Psoas muscle (tissue), 8 donors: ENCODE data around the gene CCDC12. TPM values are rescaled to one million over a fixed set of nuclear protein-coding genes. Genes with fewer than 3 reads are reported as not detected.

ENCODE experiments used
- ATAC-seq, 4 donors: fragments of 200-7000 bp; cut with Tn5 transposase; one replicate each; pipeline ENCODE4 v1.9.1; 2020; ENCODE audit warnings: moderate library complexity in 3 of 4, mild to moderate bottlenecking in 2 of 4
- DNase-seq, 2 donors: peaks; one replicate each; pipeline ENCODE4 v3.0.0-alpha.2; 2020
- H3K27ac ChIP-seq: fragments of 200-600 bp; one replicate; pipeline ENCODE4 v1.8.0; 2022
- H3K27me3 ChIP-seq, 3 donors: fragments of 200-600 bp in 1 of 3; one replicate each; pipeline versions ENCODE4 v1.6.1 to v1.8.0; 2013 to 2022; ENCODE audit warnings: low read length in 2 of 3, mild to moderate bottlenecking in 2 of 3, moderate library complexity in 1 of 3; ENCODE audit not compliant: insufficient read depth in 3 of 3
- H3K36me3 ChIP-seq, 2 donors: fragments of 200-600 bp in 1 of 2; one replicate each; pipeline versions ENCODE4 v1.6.1 to v1.8.0; 2013 to 2022; ENCODE audit warnings: low read depth in 1 of 2, mild to moderate bottlenecking in 1 of 2, moderate library complexity in 1 of 2; ENCODE audit not compliant: insufficient read depth in 1 of 2
- H3K4me1 ChIP-seq: fragments of 200-600 bp; one replicate; pipeline ENCODE4 v1.8.0; 2022
- H3K4me3 ChIP-seq: fragments of 200-600 bp; one replicate; pipeline ENCODE4 v1.8.0; 2022; ENCODE audit warnings: mild to moderate bottlenecking
- H3K9me3 ChIP-seq: fragments of 200-600 bp; one replicate; pipeline ENCODE4 v1.8.0; 2022
- WGBS, 3 donors: extraction: QIAGEN DNeasy Blood & Tissue Kit; methylation state at CpG; one replicate each; pipeline versions ENCODE4 v1.1.6 to v1.1.7; 2013; 5-methylcytosine and 5-hydroxymethylcytosine counted together
- intact Hi-C, 2 donors: fragments of 100-400 bp; cut with DNase I; formaldehyde crosslinking; loops; one replicate each; pipeline versions ENCODE4 v1.11.0 to v1.14.2; 2022
- polyA plus RNA-seq, 3 donors: library from polyadenylated mRNA; stranded (reverse); fragments of 200-250 nt; gene quantifications; one replicate each; pipeline ENCODE4 v1.2.3, GENCODE V29; 2013
- total RNA-seq, 4 donors: library from RNA; stranded (reverse); fragmentation: NEBNext Ultra II Directional in 2 of 4; extraction: Animal tissue kit (Norgen Biotek cat#: 25700) in 2 of 4; gene quantifications; one replicate each; pipeline versions ENCODE4 v1.2.1 to v1.2.4, GENCODE V29; 2021 to 2023
- TF ChIP-seq, protein P1 (sequence below): fragments of 200-600 bp; IDR thresholded peaks from one replicate; pipeline ENCODE4 v1.8.0; 2022; ENCODE audit warnings: antibody characterized with exemption
- donor health status: healthy with polysubstance abuse.
- donor health status: DM: no; HTN: no; CAD: no; lungs with moderate emphysema.
- donor health status: Bipolar disorder and iron deficiency.
- donor health status: healthy.
- donor health status: DM: yes; HTN: yes; CAD: no.
- donor health status: DM: no; HTN: no; CAD: no.
- donor health status: DM: no; HTN: no; CAD: no.
- donor health status: DM: yes; HTN: yes; CAD: no.

CCDC12 gene
- total and polyA plus RNA-seq, 7 donors = 25.1 to 69.8 (median 36.4) TPM

DNA sequence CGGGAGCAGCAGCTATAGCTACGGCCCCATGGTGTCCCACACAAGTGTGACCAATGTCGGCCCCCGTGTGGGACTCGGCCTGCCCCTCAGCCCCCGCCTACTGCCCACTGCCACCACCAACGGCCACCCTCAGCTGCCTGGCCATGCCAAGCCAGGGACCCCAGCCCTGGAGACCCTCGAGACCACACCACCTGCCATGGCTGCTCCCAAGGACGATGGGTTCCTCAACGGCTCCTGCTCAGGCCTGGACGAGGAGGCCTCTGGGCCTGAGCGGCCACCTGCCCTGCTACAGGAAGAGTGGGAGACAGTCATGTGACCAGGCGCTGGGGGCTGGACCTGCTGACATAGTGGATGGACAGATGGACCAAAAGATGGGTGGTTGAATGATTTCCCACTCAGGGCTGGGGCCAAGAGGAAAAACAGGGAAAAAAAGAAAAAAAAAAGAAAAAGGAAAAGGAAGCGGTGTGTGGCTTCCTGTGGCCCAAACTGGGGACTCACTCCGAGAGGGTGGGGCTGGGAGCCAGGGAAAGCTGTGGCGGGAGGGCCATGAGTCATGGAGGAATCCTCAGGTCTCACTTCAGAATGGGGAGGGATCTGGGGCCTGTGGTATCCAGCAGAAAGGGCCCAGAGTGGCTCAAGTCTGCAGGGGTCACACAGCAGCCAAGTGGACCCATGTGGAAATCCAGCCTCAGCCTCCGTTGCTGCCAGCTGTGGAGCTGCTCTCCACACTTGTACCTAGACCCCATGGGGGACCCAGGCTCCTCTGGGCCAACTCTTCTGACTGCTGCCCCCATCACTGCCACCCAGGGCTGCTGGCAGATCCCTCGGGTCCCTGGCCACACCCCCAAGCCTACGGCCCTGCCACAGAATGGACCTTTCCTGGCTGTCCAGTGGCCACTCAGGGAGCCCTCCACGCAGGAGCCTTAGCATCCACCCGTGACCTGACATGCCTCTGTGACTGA is 72.9 kb downstream of the CCDC12 start:
- no peak overlapping the region for H3K27ac ChIP-seq
- H3K27me3 ChIP-seq = no peaks in the 10 kb centered on the region
- TF ChIP-seq, protein P1, sequence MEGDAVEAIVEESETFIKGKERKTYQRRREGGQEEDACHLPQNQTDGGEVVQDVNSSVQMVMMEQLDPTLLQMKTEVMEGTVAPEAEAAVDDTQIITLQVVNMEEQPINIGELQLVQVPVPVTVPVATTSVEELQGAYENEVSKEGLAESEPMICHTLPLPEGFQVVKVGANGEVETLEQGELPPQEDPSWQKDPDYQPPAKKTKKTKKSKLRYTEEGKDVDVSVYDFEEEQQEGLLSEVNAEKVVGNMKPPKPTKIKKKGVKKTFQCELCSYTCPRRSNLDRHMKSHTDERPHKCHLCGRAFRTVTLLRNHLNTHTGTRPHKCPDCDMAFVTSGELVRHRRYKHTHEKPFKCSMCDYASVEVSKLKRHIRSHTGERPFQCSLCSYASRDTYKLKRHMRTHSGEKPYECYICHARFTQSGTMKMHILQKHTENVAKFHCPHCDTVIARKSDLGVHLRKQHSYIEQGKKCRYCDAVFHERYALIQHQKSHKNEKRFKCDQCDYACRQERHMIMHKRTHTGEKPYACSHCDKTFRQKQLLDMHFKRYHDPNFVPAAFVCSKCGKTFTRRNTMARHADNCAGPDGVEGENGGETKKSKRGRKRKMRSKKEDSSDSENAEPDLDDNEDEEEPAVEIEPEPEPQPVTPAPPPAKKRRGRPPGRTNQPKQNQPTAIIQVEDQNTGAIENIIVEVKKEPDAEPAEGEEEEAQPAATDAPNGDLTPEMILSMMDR = no peak
- H3K4me3 ChIP-seq = no peak overlapping the region
- H3K9me3 ChIP-seq = no peaks in the 10 kb centered on the region
- 79 to 82% (median 81%) methylated on average over 20 to 21 of the region's 21 CpGs for WGBS, 3 donors
- intact Hi-C loops = no loop called here
- no peak for ATAC-seq
- no peaks in the 10 kb centered on the region for H3K36me3 ChIP-seq
- peaks cover 4% of the 10 kb centered on the region for H3K4me1 ChIP-seq
- peak; percentile 35 to 60 for DNase-seq

DNA sequence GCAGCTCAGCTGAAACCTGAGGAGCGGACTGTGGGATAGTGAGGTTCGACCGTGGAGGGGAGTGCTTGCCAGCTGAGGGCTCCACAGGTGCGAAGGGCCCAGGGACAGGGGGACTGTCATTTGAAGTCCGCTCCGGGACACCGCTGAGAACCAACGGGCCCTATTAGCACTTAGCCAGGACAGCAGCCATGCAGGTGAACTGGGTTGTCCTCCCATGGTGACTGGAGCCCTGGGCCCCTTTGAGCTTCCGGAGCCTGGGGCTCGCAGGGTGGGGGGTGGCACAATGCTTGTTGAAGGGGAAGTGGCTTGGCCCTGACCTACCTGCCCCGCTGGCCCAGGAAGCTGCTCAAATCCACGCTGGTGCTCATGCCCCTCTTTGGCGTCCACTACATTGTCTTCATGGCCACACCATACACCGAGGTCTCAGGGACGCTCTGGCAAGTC is 74.3 kb downstream of the CCDC12 start:
- H3K27me3 ChIP-seq = peaks cover 0 to 2% (median 0%) of the 10 kb centered on the region in 3 donors
- no peak for ATAC-seq
- DNase-seq = peak; percentile 8 to 50
- TF ChIP-seq, protein P1 = no peak
- 90 to 93% (median 91%) methylated on average over 15 of the region's 15 CpGs for WGBS, 3 donors
- intact Hi-C loops = no loop called here
- H3K4me1 ChIP-seq = no peaks in the 10 kb centered on the region
- H3K27ac ChIP-seq = no peak overlapping the region
- H3K4me3 ChIP-seq = no peak overlapping the region
- no peaks in the 10 kb centered on the region for H3K36me3 ChIP-seq
- no peaks in the 10 kb centered on the region for H3K9me3 ChIP-seq

GRCh38 chr3:46901591-46902187 is 74.9 kb downstream of the CCDC12 start:
- peaks cover 0 to 2% (median 0%) of the 10 kb centered on the region in 3 donors for H3K27me3 ChIP-seq
- TF ChIP-seq, protein P1 = no peak
- no peak overlapping the region for H3K27ac ChIP-seq
- ATAC-seq (no peak), DNase-seq (peak; percentile 3 to 43)
- H3K4me1 ChIP-seq = no peaks in the 10 kb centered on the region
- intact Hi-C loops = no loop called here
- no peak overlapping the region for H3K4me3 ChIP-seq
- 92 to 96% (median 93%) methylated on average over 17 of the region's 17 CpGs for WGBS, 3 donors
- no peaks in the 10 kb centered on the region for H3K36me3 ChIP-seq
- no peaks in the 10 kb centered on the region for H3K9me3 ChIP-seq

- no peaks in the 10 kb centered on the region for H3K4me1 ChIP-seq
- no peak for ATAC-seq
- intact Hi-C loops = no loop called here
- H3K9me3 ChIP-seq = no peaks in the 10 kb centered on the region
- TF ChIP-seq, protein P1 = no peak
- WGBS, 3 donors = 73 to 88% (median 79%) methylated on average over 3 of the region's 3 CpGs
- no peaks in the 10 kb centered on the region for H3K36me3 ChIP-seq
- H3K4me3 ChIP-seq = no peak overlapping the region
- H3K27ac ChIP-seq = no peak overlapping the region
- peaks cover 0 to 2% (median 0%) of the 10 kb centered on the region in 3 donors for H3K27me3 ChIP-seq
- peak; percentile 6 to 28 for DNase-seq
These were observed 75.5 kb downstream of the CCDC12 start for GRCh38 chr3:46901061-46901460.
